HK-2 (cell line): ENCODE data around the gene MGLL.

Experiments used
- DNase-seq: peaks from one replicate; pipeline ENCODE4 v3.0.0-alpha.2; 2018; ENCODE audit not compliant: unreplicated experiment

MGLL gene

GRCh38 chr3:127741690-127742089 is 80.6 kb downstream of the MGLL start:
- DNase-seq, result no peak

GRCh38 chr3:127741246-127741645 is 81.1 kb downstream of the MGLL start:
- DNase-seq, result no peak

GRCh38 chr3:127740136-127740915 is 82.0 kb downstream of the MGLL start:
- no peak for DNase-seq

GRCh38 chr3:127739347-127740135 is 82.8 kb downstream of the MGLL start:
- no peak for DNase-seq

- peak; percentile 27 for DNase-seq
Observed at GRCh38 chr3:127738192-127738840, 84.0 kb downstream of the MGLL start.

- DNase-seq, result peak; percentile 45
Observed at GRCh38 chr3:127736801-127737539, 85.3 kb downstream of the MGLL start.

- peak; percentile 77 for DNase-seq
Observed at GRCh38 chr3:127735767-127736693, 86.3 kb downstream of the MGLL start.

GRCh38 chr3:127734754-127735473 is 87.4 kb downstream of the MGLL start:
- peak; percentile 89 for DNase-seq

- DNase-seq, result no peak
Observed at GRCh38 chr3:127734181-127734720, 88.1 kb downstream of the MGLL start.

GRCh38 chr3:127733781-127734180 is 88.5 kb downstream of the MGLL start:
- no peak for DNase-seq

GRCh38 chr3:127732879-127733350 is 89.4 kb downstream of the MGLL start:
- DNase-seq, result no peak

GRCh38 chr3:127732303-127732702 is 90.0 kb downstream of the MGLL start:
- no peak for DNase-seq

GRCh38 chr3:127731546-127732289 is 90.6 kb downstream of the MGLL start:
- DNase-seq, result no peak

- no peak for DNase-seq
Observed at GRCh38 chr3:127730666-127731295, 91.5 kb downstream of the MGLL start.

GRCh38 chr3:127730171-127730570 is 92.1 kb downstream of the MGLL start:
- DNase-seq, result no peak

GRCh38 chr3:127729556-127730056 is 92.7 kb downstream of the MGLL start:
- DNase-seq, result no peak

GRCh38 chr3:127728417-127729015 is 93.8 kb downstream of the MGLL start:
- DNase-seq, result no peak

- no peak for DNase-seq
Observed at GRCh38 chr3:127726894-127727293, 95.4 kb downstream of the MGLL start.
